Measurements from ENCODE around the gene NRP2. TPM values are rescaled to one million over a fixed set of nuclear protein-coding genes. Genes with fewer than 3 reads are reported as not detected.

NRP2 gene
- total RNA-seq, 1 experiment from 2014 or later: 73.5 TPM

DNA sequence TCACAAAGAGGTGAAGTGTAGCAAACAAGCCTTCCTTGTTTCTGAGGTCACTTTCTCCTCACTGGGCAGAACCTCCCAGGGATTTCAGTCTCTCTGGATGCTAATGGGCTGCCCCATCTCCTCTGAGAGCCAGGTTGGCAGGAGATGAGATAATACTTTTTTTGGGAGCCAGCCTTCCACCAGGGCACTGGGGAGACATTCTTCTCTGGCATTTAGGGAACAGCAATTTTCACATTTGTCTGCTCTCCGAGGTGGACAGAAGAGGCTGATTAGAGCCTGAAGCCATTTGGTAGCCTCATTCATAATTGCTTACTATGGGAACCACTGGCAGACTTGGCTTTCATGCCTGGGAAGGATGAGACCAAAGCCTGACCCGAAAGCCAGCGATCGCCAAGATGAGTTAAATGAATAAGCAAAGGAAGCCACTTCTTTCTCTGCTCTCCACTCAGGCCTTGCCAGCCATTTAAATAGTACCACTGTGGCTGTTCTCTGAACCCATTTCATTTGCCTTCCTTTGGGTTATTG is 70.1 kb downstream of the NRP2 start:
- DNase-seq (ENCODE audit: low read depth): peak; percentile 74

DNA sequence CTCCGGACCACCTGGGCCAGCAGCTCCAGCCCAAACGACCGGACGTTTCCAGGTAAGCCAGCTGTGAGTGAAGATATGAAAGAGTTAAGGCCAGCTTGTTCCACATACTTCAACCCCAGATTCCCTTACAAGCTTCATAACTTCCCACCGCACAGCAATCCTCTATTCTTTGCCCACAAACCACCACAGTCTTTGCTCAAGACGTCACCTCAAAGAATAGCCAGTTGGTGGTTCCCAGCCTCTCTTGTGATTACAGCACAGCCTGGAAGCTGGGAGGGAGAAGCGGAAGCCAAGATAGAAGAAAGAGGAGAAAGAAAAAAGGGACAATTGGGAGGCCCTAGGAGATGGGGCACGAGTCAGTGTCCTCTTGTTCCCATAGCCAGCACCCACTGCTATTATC is 70.6 kb downstream of the NRP2 start:
- DNase-seq (ENCODE audit: low read depth): peak; percentile 90

DNA sequence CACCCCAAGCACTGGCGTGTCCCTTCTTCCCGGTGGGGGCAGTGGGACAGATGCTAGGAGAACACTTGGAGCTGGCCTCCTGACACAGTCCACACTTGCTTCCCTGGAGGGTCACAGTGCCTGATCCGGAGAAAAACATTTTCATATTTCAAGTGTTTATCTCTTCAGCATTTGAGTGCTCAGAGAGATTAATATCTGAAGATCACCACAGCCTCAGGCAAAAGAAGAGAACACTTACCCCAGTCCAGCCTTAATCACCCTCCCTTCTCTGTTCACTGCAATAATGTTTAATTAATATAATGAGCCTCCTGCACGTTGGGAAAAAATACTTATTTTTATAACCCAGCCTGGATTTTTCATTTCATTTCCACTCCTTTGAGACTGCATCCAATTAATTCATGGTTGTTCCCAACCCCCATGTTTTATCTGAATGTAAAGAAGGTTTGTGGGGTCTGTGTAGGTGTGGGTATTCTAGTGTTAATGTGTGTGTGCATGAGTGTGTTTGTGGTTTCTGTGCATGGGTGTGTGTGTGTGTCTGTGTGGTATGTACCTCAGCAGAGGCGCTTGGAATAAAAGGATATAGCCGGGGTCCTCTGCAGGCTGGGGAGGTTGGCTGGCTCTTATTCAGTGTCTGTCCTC is 72.1 kb downstream of the NRP2 start:
- no peak for DNase-seq (ENCODE audit: low read depth)

DNA sequence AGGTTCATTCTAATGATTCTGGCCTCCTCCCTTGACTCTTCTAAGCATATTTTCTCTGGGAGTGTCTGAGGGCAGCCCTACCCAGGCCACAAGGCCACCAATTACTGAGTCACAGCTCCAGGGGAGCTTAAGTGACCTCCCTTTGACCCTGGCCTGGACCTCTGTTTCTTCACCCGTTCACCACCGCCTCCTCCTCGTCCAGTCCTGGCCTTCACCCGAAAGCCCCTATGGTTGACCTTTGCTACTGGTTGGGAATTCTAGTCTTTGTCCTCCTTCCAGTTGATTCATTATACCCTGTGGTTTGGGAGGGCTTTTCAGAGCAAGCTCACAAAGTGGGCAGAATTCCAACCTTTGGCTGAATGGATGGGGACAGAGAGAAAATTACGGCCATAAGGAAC is 72.6 kb downstream of the NRP2 start:
- peak; percentile 93 for DNase-seq (ENCODE audit: low read depth)

DNA sequence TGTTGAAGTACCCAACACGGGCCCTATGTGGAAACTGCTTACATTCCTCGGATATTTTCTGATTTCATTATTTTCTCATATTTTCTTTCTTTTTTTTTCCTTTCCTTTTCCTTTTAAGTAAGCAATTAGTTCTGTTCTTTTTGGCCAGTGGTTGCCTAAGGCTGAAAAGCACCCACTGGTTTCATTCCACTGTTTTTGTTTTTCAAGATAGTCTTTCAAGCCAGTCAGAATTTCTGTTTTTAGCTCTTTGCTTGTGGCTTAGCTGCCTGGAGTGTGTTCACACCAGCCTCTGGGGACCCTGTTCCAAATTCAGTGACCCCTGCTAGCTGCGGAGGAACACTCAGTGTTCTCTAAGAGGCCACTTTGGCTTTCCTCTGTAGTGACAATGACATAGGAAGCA is 73.6 kb downstream of the NRP2 start:
- no peak for DNase-seq (ENCODE audit: low read depth)

DNA sequence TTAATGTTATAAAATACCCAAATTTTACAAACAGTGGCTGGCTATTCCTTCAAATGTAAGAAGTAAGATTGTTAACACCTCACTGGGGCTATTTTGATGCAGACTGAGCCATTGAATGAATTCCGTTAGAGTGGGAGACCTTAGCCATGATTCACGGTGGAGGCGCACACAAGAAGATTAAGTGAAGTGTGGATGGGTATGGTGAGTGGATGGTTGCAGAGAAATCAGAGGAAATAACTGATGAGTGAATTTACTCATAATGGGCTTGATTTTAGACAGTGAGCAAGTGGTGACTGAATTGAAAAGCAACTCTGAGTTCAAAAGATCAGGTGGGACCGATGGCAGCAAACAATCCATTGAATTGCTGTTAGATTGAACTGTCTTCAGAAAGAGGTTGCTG is 75.0 kb downstream of the NRP2 start:
- no peak for DNase-seq (ENCODE audit: low read depth)

DNA sequence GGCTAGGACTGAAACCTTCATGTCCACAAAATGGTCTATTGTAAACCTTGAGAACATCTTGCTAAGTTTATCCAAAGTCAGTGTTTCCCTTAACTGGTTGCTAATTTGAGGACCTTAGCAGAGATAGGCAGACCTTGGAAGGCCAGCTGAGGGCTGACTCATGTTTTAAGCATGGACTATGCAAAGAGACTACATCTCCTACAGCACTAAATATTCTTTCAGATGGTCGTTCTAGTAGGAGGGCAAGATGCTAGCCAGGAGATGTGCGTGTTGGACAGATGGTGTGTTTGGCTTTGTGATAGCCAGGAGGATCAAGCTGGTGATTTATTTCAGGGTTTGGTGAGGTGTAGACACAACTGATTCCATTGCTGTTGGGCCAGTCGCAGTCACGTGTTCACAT is 75.8 kb downstream of the NRP2 start:
- DNase-seq (ENCODE audit: low read depth): peak; percentile 90

DNA sequence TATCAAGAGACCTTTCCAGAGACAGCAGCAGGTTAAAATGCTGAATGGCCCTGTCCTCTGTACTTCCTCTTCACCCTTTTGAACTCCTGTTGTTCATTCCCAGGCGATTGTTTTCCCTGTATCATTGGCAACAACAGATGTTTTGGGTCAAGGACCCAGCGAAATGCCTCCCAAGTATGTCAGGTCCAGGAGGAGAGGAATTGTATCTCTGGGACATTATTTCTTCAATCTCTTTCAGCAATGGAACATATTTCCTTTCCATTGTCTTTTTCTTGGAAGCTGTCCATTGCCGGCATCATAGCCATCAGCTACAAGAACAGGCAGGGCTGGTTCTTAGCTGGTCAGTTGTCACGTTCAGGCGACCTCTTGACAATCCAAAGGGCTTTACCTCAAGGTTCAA is 76.2 kb downstream of the NRP2 start:
- DNase-seq (ENCODE audit: low read depth): no peak

DNA sequence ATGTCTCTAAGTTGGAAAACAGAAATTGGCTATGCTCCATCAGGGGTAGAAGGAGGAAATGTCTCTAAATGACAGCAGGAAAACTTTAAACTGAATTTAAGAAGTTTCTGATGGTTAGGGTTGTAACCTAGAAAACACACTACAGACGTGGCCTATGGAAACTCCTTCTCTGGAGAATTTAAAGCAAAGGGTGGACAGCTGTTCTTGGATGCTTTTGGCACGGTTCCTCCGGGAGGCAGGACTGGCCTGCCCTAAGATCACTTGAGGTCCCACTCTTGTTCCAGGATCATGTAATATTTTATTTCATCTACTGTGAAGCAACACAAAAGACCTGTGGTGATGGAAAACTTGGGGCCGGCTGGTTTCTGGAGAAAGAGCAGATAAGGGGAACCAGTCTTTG is 77.0 kb downstream of the NRP2 start:
- DNase-seq (ENCODE audit: low read depth): no peak

DNA sequence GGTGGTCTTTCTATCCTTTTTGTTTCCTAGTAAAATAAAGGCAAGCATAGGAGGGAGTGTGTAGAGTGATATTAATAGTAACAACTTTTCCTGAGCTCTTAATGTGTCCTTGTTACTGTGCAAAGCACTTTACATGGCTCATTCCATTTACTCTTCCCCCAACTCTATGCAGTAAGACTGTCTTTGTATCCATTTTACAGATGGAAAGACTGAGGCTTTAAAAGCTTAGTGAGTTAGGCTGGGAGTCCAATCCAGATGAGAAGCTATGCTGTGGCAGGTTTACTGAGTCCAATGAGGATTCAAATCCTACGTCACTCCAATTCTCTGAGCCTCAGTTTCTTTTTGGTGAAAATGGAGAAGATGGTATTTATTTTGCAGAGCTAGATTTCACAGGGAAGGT is 77.4 kb downstream of the NRP2 start:
- no peak for DNase-seq (ENCODE audit: low read depth)

DNA sequence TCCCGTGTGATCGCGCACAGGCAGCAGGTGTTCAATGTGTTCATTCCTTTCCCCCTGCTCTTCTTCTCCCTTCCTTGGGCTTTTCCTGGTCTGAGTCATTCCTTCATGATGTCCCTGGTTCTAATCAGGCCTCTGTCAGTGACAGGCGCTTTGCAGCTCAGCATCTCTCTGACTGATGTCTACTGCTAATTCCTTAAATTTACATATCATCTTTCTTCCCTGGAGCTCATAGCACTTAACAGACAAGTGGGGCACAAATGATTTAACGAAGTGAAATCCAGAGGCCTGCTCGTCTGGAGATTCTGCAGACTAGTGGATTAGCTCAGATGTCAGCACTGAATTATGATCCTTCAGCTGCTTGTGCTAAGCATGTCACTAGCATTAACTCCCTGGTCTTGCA is 77.9 kb downstream of the NRP2 start:
- DNase-seq (ENCODE audit: low read depth): no peak

DNA sequence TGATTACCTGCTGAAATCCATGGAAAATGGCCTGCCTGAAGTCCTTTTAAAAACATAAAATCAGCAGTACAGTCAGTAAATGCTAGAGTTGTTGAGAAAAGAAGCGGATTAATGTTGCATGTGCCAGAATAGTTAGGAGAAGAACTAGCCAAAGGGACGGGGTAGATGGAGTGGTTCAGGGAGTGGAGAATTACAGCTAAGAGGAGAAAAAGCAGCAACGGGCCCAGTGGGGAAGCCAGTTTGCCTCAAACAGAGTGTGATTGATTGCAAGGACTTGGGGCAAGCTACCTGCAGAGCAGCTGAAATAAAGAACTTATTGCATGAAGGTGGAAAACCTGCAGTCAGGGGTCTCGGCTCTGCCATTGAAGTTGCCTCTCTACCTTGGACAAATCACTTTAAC is 79.1 kb downstream of the NRP2 start:
- no peak for DNase-seq (ENCODE audit: low read depth)

DNA sequence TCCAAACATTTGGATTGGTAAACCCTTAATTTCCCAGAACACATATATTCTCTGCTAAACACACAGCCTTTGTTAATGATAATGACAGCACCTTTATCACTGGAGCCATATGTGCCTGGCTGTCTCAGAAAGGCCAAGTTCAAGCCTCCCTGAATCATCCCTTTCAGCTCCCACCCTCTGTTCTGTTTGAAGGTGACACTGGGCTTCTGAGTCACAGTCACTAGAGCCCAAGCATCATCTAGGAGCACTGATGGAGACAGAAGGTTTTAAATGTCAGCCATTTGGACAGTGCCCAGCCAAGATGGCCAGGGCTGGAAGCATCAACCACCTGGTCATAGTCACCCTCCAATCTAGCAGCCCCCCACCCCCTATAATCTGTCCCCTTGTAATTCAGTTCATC is 80.6 kb downstream of the NRP2 start:
- no peak for DNase-seq (ENCODE audit: low read depth)

DNA sequence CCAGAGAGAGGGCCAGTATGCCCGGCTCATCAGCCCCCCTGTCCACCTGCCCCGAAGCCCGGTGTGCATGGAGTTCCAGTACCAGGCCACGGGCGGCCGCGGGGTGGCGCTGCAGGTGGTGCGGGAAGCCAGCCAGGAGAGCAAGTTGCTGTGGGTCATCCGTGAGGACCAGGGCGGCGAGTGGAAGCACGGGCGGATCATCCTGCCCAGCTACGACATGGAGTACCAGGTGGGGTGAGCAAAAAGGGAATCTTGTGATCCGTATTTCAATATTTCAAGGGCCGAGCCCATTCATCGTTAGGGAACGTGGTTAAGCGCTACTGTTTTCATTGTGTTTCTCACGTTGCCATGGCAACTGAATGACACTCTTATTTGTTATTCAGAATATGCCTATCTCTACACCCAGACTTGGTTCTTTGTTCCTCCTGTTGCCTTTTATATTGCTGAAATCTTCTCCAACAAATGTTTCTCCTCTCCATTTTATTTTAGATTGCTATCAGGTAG is 81.5 kb downstream of the NRP2 start:
- DNase-seq (ENCODE audit: low read depth): peak; percentile 65

DNA sequence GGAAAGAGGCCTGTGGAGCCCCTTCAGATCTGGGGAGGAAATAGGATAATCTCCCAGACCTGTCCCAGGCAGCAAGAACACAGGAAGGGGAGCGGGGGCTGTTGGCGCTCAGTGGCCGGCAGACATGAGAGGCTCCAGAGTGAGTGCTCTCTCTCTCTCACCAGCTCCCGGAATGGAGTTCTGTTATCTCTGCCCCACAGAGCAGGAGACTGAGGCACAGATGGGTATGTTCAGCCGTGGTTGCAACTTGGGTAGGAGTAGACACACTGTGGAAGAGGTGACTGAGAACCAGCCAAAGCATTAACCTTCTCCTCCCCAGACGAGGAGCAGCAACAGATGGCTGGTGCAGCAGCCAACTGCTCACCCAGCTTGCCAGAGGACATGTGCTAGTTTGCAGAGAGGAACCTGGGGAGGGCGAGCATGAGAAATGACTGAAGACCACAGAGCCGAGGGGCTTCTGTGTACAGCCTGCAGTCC is 82.0 kb downstream of the NRP2 start:
- no peak for DNase-seq (ENCODE audit: low read depth)

DNA sequence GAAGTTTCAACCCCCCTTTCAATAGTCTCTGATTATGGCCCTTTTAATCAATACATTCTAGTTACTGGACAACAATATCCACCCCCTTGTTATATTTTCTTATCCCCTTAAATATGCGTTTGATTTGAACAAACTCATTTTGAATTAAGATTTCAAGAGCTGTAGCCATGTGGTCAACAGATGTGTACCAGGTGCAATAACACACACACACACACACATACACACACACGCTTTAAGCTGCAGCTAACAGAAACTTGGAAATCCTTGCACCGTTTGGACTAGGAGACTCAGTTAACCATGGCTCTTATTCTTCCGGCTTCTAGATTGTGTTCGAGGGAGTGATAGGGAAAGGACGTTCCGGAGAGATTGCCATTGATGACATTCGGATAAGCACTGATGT is 82.8 kb downstream of the NRP2 start:
- DNase-seq (ENCODE audit: low read depth): no peak

DNA sequence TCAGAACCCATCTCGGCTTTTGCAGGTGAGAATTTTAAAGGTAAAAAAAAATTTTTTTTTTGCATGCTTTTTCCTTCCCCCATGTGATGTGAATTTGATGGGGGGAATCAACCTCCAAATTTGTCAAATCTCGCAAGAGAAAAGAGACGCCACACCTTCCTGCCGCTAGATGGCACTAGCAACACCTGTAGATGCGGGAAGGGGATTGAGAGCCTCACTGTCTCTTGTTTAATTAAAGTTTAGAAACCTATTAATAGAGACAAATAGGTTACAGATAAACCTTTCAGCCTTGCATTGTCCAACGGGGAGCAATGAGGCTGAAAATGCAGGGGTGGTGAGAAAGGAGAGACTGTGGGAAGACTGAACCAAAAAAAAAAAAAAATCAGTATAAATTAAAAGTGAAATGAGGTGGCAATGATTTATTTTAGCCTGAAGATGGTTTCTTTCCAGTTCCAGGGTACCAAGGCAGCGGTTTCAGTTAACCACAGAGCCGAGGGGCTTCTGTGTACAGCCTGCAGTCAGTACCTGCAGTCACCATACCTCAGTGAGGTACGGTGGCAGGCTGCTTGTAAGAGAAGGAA is 84.6 kb downstream of the NRP2 start:
- DNase-seq (ENCODE audit: low read depth): peak; percentile 57

DNA sequence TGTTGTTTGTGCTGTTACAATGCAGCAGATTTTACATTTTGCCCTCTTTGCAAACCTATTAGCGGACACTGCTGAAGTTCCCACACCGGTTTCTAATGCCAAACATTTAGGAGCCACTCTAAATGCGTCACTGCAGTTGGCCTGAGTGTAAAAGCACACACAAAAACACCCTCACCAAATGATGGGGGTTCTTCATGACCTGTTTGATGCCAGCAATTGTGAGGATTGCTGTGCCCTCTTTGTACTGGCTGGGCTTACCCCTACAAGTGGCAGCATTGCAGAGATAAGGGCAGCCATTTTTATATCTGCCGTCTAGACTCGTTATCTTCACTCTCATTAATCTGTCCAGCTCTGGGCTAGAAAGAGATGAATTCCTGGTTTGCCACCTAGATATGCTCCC is 85.3 kb downstream of the NRP2 start:
- no peak for DNase-seq (ENCODE audit: low read depth)

DNA sequence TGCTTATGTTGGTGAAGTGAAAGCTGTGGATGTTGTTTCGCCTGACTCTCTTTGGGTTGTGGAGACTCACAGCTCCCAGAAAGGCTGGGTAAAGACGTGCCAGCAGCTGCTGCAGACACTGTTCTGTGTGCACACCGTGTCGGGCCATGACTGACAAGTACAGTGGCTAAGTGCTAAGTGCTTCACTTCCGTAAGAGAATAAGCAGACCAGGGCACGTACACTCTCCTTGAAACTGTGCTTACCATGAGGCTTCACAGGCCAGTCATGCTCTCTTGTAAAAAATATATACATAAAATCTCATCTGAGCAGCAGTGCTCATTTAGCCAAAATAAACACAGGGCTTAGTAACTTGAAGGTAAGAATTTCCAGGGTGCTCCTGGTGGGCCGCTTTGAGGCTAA is 86.0 kb downstream of the NRP2 start:
- DNase-seq (ENCODE audit: low read depth): no peak

DNA sequence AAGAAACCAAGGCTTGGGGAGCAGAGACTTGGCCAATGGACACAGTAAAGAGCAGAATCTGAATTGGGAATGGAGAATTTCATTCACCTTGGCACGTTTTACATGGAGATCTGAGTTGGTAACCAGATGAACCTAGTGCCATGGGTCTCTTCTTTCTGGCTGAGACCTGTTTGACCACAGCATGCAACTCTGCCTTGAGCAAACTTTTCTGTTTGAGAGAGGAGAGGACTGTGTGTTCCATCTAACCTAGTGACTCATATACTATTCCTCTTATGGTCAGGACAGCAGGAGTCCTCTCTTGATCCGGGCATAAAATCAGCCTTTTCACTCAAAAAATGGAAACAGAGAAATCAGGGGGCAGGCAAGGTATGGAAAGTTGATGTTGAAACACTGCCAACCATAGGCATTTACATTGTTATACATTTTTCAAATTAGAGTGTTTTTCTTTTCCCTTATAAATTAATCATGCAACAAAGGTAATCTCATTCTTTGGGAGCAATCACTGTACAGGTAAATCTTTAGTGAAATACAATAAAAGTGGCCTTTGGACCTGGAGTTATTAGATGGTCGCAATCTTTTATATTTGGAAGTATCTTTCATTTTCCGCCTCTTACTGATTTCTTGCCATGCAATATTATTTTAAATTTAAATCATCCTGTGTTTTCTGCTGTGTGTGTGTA is 86.7 kb downstream of the NRP2 start:
- DNase-seq (ENCODE audit: low read depth): peak; percentile 78

DNA sequence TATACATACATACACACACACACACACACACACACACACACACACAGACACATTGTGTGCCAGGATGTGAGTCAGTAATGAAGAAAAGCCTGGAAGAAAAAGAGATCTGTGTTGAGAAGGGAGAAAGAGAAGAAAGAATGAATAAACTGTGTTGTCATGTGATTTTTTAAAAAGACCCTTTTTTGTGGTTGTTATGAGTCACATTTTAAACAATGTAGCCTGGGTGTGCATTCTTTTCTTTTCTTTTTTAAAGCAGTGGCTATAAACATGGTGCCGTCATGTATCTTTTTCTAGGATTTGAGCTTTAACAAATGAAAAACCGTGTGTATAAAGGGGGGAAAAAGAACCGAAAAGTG is 87.2 kb downstream of the NRP2 start:
- DNase-seq (ENCODE audit: low read depth): peak; percentile 90

DNA sequence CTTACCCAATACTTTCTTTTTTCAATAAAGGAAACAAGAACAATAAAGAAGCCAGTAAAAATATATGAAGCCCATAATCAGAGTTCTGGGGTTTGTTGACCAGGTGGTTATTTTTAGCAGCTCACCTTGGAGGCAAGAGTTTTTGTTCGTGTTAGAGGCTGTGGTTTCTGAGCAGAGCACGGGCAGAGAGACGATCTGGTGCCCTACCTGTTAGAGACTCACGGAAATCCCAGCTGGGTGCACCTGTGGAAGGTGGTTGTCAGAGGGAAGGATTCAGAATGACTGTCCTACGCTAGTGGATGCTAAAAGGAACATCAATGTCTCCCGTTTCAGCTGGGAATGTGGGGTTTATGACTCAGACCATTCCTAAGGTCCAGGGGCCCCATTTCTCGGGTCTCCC is 87.6 kb downstream of the NRP2 start:
- DNase-seq (ENCODE audit: low read depth): peak; percentile 27

DNA sequence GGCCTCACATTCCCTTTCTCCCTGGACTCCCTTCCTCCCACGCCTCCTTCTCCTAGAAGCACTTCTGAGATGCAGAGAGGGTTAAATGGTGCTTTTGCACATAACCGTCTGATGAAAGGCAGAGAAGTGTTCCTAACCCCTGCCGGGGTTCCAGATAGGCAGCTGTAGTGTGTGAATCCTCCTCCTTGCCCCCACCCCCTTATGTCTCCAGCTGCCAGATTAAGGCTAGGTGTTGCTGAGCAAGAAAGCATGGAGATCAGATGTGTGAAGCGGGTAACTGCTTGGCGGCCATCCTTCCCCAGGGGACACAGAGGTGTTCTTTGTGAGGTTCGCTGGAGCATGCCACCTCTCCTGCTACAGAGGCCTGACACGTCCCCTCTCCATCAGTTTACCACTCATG is 88.3 kb downstream of the NRP2 start:
- DNase-seq (ENCODE audit: low read depth): no peak
